ENCODE results near the gene LPAR3.

GRCh38 chr1:84916897-84917296 lies 23.9 kb upstream of the LPAR3 start:
- TF ChIP-seq POLR2AphosphoS5 (IDR thresholded peaks at IDR 0.05; ENCODE audit: low read depth, low read length), result no peak
- no peak for TF ChIP-seq POLR2A (IDR thresholded peaks at IDR 0.05; ENCODE audit: low read depth, low read length)
- no peak for TF ChIP-seq TAF1 (IDR thresholded peaks at IDR 0.05; ENCODE audit: low read depth, low read length)
- TF ChIP-seq PAX5 (IDR thresholded peaks at IDR 0.05; ENCODE audit: insufficient read depth, low read length, severe bottlenecking), result no peak

All from GM12891 (cell line).